GM10847 (cell line): ENCODE measurements around the gene ATF6B.

Source experiments
- POLR2A ChIP-seq: IDR thresholded peaks from 2 replicates; pipeline ENCODE4 v1.6.1; 2011; ENCODE audit not compliant: insufficient read length; ENCODE audit errors: extremely low read depth

Gene ATF6B

DNA sequence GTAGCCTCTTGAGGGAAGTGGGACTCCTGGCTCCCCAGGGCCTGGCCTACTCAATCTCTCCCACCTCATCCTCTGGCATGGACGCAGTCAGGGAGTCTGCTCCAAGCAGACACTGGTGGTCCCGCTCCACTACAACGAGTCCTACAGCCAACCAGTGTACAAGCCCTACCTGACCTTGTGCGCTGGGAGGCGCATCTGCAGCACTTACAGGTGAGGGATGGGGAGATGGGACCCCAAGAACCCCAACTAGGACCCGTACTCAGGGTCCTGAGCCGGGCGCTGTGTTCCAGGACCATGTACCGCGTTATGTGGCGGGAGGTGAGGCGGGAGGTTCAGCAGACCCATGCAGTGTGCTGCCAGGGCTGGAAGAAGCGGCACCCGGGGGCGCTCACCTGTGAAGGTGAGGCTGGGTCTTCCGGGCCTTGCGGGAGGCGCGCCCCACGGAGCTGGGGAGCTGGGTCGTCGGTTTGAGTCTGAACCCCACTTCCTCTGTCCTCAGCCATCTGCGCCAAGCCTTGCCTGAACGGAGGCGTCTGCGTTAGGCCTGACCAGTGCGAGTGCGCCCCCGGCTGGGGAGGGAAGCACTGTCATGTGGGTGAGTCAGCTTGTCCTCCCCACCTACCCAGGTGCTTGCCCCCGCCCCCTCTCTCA lies 38.5 kb upstream of the ATF6B start:
- no peak for TF ChIP-seq POLR2A

DNA sequence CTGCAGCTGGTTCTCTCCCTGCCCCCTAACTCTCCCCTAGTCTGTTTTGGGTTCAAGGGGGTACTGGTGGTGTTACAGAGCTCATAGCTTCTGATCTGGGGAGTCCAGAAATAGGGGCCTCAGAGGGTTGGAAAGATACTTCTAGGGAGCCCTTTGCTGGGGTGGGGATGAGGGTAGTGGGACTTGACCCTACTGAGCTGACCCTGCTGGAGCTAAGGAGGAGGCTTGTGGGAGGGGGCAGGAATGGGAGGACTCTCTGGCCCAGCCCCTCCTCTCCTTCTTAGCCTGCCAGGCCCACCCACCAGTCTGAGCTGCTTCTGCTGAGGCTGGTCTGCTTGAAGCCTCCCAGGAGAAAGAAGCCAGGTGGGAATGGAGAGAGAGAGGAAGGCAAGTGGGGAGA lies 36.2 kb upstream of the ATF6B start, which contains the start of gene EGFL8:
Gene EGFL8, plus strand, starts transcription at position 301 of the 400 bp plus-strand sequence. CDS start 1,571 bp downstream, outside the sequence.
- TF ChIP-seq POLR2A, result no peak

DNA sequence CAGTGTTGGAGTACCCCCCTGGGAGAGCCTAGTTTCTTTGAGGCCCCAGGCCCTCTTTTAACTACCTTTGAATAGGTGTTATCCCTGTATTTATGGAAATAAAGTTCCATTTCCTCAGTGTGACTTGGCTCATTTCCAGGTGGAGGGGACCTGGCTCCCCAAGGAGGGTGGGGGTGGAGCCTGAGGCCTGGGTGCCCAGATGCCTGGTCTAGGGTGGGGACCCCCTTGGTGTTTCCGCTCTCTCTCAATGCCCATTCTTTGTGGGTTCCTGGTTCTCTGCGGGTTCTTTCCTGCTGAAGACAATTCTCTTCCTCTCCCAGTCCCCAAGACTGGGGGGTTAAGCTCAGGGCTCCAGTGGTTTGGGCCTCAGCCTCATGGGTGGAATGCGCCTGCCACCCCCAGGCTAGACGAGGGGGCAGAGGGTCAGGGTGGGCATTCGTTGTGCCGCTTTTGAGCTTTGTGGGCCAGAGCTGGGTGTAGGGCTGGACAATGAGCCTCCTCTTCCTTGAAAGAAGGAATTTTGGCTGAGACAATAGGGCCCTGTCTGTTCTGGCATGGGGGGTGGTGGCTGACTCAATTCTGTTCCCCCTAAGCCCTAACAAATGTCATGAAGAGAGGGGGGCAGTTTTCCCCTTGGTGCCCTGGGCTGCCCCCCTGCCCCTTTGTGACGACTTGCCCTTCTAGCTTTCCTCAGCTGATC lies 35.7 kb upstream of the ATF6B start:
- no peak for TF ChIP-seq POLR2A

DNA sequence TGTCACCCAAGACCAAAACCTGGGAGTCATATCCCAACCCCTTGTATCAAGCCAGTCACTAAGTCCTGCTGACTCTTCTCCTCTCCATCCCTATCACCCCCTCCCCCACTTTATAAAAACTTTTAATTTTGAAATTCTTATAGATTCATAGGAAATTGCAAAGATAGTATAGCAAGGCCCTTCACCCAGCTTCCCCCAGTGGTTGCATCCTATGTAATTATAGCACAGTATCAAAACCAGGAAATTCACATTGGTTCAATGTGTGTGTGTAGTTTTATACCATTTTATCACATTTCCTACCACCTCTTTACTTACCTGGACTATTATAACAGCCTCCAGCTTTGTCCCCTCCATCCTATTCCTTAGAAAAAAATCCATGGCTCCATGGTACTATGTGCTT lies 30.0 kb upstream of the ATF6B start:
- TF ChIP-seq POLR2A, result no peak

DNA sequence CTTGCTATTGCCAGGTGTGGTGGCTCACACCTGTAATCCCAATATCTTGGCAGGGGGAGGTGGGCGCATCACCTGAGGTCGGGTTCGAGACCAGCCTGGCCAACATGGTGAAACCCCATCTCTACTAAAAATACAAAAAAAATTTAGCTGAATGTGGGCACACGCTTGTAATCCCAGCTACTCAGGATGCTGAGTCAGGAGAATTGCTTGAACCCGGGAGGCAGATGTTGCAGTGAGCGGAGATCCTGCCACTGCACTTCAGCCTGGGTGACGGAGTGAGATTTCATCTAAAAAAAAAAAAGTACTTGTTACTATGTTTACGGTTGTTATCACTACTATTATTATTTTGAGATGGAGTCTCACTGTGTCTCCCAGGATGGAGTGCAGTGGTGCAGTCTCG lies 28.8 kb upstream of the ATF6B start:
- no peak for TF ChIP-seq POLR2A

DNA sequence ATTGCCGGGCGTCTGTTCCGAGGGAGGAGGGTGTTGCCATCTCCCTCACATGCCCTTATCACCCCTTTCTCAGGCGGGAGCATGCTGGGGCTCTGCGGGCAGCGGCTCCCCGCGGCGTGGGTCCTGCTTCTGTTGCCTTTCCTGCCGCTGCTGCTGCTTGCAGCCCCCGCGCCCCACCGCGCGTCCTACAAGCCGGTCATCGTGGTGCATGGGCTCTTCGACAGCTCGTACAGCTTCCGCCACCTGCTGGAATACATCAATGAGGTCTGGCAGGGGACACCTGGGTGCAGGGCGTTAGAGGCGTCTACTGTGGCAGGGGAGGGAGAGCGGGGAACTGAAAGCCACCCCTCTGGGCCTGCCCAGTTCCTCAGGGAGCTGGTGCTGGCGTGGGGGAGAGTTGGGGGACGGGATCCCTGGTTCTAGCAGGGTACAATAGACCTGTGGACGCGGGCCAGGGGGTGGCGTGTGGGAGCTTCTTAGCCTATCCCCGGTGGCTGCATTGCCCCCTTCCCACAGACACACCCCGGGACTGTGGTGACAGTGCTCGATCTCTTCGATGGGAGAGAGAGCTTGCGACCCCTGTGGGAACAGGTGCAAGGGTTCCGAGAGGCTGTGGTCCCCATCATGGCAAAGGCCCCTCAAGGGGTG lies 26.6 kb upstream of the ATF6B start:
- no peak for TF ChIP-seq POLR2A

DNA sequence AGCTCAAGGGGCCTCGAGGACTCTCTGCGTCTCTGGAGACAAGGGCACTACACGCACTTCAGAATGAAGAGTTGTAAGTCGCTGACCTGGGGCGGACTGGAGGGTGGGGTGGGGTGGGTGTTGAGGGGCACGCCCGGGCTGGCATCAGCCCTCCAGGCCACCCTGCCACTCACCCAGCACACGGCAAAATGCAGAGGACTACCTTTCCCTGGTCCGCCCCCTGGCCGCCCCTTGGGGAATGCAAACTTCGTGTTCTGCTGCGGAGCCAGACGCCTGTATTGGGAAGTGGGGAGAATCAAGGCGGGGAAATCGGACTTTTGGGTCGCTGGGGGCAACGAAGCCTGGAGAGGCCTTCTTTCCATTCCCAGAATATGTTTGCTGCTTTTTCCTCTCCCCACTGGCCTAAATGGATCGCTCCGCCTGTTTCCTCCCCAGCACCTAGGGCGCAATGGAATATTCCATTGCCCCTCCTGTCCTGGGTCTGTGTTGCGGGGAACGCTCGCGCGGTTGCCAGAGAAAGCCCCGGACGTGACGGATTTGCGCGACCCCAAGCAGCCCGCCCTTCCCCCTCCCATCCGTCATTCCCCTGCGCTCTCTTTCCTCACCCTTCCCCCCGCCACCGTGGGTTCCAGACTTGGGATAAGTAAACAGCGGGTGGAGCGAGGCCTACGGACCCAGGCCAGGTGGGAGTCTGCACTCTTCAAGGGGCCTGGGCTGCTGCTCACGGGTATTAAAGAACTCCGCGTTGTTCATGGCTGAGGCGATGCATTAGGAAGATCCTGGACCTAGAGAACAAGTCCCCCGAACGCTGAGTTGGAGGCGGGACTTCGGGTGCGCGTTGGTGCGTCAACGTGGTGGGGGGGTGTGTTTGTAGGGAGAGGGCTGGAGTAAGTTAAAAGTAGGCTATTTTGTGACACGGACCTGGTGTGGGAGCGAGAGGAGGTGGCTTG lies 25.8 kb upstream of the ATF6B start, which contains the start of gene PPT2:
Gene PPT2, plus strand, starts transcription at position 578 of the 950 bp plus-strand sequence. CDS start 454 bp downstream, outside the sequence.
- TF ChIP-seq POLR2A, result no peak

DNA sequence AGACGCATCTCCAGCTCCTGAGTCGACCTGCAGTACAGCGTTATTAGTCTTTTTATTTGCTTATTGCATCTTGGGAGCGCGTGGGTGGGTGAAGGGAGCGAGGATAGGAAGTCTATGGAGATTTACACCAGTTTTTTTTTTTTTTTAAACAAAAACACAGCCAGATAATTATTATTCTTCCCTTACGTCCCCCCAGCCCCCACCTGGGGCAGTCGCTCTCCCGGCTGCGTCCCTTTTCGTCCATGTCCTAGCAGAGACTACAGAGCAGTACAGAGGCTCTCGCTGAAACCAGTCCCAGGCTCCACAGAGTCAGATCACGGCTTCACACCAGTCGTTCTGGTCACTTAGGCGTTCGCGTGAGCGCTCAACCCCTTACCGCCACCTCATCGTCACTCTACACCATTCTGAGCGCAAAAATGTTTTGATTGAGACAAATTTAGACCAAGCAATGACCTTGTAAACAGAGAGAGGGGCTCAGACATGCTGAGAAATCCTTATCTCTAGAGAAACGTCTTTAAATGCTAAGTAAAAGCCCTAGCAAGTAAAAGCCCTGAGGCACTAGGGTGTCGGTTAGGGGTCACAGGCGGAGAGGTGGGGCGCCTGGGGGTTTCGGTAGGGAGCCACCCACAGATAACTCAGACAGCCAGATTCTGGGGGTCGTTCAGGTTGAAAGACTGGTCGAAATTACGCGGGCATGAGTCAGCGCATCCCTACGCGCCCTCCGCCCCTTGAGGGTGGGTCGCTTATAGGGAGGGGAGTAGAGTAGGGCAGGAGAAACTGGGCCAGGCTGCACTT lies 24.9 kb upstream of the ATF6B start:
- no peak for TF ChIP-seq POLR2A

DNA sequence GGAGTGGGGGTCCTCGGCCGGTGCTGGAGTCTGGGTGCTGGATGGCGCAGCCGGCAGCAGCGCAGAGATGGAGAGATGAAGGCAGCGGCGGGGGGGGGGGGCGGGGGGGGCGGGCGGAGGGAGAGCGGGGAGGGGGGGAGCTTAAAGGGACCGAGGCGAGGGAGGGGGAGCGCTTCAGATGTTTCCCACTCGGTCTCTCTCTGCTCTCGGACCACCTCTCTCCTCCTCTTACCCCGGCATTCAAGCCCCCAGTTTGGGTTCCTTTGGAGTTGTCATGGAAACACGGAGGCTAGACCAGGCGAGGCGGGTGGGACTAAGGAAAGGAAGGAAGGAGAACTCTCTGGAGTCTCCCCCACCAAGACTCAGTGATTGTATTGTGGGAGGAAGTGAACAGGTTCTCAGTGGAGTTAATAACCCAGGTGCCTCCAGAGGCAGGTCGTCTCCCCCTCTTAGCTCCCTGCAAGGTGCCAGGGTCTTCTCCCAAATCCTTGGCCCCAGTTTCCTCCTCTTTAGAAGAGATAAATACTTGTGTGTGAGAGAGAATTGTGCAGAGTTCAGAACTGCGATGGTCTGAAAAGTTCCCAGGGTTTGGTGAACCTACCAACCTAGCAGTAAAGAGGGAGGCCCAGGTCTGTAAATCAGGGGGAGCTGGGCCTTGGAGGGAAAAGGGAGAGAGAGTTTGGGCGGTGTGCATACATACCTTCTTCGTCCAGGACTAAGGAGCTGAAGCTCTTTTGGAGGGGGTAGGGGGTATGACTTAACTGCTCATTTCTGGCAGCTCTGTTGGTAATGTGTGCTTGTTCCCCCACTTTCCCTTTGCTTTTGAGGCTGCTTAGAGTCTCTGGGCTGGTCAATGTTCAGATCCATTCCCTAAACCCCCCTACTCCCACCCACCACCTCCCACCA lies 24.1 kb upstream of the ATF6B start, which contains the start of gene PRRT1:
Gene PRRT1, minus strand, starts transcription at position 77 of the 906 bp plus-strand sequence. CDS start 112 bp downstream, outside the sequence.
- TF ChIP-seq POLR2A, result no peak

DNA sequence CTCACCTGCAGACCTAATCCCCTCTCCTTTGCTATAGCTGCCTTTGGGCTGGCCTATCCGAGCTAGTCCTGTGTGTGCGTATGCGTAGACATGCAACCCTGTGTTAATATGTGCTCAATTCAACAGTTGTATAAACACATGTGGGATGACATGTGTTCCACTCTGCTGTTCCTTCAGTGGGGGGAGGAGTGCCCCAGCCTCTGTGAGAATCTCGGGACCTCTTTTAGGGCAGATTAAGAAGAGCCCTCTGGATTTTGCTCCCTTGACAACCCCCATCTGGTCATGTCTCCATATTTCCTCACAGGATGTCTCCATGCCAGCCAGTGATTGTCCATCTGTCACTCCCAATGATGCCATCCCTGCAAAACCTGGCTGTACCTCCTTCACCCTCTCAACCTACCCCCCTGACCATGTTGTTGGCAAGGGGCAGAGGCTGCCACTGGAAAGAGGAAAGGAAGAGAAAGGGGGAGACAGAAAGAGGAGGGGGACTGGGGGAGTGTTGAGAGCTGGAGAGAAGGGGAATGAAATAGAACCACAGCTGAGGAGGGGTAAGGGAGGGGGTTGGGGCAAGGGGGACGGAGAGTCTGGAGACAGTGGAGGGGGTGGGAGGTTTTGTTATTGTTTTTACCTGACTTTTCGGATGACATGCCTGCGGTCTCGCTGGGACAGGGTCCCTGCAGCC lies 23.3 kb upstream of the ATF6B start:
- no peak for TF ChIP-seq POLR2A

DNA sequence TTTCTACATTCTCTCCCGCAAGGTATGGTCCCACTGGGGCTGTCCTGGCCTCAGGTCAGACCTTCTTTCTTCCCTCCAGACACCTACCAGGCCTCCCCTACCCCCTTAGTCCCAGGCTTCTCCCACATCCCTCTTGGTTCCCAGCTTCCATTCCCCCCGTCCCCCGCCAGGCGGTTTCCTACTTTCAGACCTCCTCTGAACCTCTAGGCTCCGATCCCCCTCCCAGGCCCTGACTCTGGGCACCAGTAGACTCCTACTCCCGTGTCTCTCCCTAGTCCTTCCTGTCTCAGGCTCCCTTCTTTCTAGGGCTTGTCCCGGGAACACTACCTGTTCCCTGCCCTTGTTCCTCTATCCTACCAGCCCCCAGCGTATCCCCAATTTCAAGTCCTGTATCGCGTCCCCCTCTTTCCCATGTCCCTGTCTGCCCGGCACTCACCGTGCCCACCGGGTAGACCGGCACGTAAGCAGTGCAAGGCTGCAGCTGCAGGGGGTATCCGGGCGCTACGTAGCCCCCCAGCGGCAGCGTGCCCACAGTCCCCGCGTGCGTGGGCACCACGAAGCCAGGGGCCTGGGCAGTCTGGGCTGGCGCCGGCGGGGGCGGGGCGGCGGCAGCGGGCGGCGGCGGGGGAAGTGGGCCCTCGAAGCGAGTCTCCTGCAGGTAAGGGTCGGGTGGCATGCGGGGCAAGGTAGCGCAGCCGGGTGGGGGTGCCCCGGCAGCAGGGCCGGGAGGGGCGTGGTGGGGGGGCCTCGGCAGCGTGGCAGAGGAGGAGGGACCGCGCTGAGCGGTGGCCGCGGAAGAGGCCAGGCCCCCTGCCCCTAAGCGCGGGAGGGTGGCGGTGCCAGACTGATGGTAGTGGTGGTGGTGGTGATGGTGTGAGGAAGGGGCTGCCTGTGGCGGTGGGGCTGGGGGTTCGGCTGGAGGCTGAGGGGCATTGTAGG lies 22.2 kb upstream of the ATF6B start:
- TF ChIP-seq POLR2A, result no peak

DNA sequence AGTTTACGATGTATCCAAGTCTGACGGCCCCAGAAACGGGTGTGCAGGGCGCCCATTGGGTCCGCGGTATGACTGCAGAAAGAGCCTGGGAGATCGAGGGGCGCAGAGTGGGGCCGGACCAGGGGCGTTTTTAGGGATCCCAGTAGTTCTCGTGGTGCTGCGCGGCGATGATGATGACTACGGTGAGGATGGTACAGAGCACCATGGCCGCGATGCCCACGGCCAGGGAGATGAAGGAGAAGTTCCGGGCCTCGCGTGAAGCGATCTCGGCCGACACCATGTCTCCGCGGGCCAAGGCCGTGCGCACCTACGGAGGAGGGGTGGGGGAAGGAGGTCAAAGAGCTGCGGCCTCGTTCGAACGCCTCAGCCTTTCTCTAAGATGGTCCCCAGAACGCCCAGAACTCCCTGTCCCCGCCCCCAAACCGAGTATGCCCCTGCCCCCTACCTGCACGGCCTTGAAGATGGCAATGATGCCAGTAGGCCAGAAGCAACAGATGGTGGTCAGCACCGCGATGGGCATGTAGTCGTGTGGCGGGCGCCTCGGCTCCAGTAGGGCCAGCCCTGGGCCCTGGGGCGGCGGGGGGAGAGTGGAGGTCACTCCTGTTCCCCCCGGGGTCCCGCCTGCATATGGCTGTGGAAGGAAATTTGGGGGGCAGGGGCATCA lies 21.2 kb upstream of the ATF6B start:
- TF ChIP-seq POLR2A, result no peak
